B cell (primary cell): ENCODE measurements around the gene ISLR2.

Experiments
- CTCF ChIP-seq: fragments of 200-600 bp; IDR thresholded peaks from one replicate; pipeline ENCODE4 v1.8.0; 2022; ENCODE audit warnings: antibody characterized with exemption, mild to moderate bottlenecking
- EZH2 ChIP-seq: IDR thresholded peaks from 2 replicates; pipeline ENCODE4 v1.6.1; 2012; ENCODE audit warnings: borderline replicate concordance, low read depth, mild to moderate bottlenecking, moderate library complexity, low read length; ENCODE audit not compliant: insufficient read depth, poor library complexity, severe bottlenecking

GRCh38 chr15:74124196-74124595 lies 6.2 kb upstream of the ISLR2 start:
- TF ChIP-seq EZH2 (no peak), CTCF (no peak)
